Fibroblast of lung (primary cell): ENCODE data around the gene MSH4.

Experiments used
- EZH2 ChIP-seq: IDR thresholded peaks from 2 replicates; pipeline ENCODE4 v1.5.1; 2012; ENCODE audit warnings: low read length, control low read depth, mild to moderate bottlenecking; ENCODE audit errors: missing control alignments
- TF ChIP-seq, protein P1 (sequence below), 2 donors: IDR thresholded peaks in 1 of 2; conservative IDR thresholded peaks in 1 of 2; 1 replicate in 1 of 2; 2 replicates in 1 of 2; pipeline ENCODE4 v1.5.1; 2011 to 2012; ENCODE audit warnings: low read length in 2 of 2, control low read depth in 1 of 2, inconsistent platforms in 1 of 2, low read depth in 1 of 2, mild to moderate bottlenecking in 1 of 2

DNA sequence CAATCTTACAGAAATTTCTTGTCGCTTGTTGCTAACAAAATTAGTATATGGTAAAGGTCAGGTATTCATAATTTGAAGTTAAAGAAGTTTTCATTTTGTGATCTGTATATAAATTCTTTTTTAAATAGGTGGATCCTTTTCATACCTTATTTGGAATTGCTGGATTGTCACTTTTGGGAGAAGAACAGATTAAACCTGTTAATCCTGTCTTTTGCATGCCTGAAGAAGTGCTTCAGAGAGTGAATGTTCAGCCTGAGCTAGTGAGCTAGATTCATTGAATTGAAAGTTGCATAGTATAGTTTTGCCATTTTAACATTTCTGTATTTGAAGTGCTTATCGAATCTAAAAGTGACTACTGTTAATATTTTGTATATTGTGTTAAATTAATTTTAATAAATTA is 2.3 kb upstream of the MSH4 start:
- TF ChIP-seq, protein P1, sequence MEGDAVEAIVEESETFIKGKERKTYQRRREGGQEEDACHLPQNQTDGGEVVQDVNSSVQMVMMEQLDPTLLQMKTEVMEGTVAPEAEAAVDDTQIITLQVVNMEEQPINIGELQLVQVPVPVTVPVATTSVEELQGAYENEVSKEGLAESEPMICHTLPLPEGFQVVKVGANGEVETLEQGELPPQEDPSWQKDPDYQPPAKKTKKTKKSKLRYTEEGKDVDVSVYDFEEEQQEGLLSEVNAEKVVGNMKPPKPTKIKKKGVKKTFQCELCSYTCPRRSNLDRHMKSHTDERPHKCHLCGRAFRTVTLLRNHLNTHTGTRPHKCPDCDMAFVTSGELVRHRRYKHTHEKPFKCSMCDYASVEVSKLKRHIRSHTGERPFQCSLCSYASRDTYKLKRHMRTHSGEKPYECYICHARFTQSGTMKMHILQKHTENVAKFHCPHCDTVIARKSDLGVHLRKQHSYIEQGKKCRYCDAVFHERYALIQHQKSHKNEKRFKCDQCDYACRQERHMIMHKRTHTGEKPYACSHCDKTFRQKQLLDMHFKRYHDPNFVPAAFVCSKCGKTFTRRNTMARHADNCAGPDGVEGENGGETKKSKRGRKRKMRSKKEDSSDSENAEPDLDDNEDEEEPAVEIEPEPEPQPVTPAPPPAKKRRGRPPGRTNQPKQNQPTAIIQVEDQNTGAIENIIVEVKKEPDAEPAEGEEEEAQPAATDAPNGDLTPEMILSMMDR (conservative IDR thresholded peaks at IDR 0.05 in 1 of 2, IDR thresholded peaks at IDR 0.05 in 1 of 2; ENCODE audit: low read depth in 1 of 2, low read length in 2 of 2), result no peak
- no peak for TF ChIP-seq EZH2
